Measurements from ENCODE around the gene C10orf71.

Gene C10orf71

DNA sequence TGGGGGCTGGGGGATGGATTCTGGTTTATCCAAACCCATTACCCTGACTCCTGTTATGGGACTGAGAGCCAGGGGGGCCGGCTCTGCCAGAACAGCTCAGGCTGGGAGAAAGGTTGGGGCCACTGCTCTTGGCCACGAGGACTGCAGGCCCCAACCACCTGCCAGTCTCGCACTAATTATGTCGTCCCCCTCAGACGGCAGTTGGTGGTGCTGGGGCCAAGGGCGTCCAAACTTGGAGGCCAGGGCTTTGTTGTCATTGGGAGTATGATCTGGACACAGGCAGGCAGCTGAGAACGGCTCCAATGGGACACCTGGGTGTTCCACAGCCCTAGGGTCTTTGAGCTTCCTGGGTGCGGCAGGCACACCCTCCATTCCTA is 62.2 kb downstream of the C10orf71 start:
- TF ChIP-seq EZH2 (optimal IDR thresholded peaks at IDR 0.05; ENCODE audit: low read depth, low read length), result no peak
- no peak for TF ChIP-seq EZH2phosphoT487 (IDR thresholded peaks at IDR 0.05; ENCODE audit: low read length)
- no peak for TF ChIP-seq CTCF (IDR thresholded peaks at IDR 0.05; ENCODE audit: low read length)
- DNase-seq, result no peak
- no peak overlapping the region for H3K4me2 ChIP-seq (ENCODE audit: low read depth, low read length)
- no peak overlapping the region for H2AFZ ChIP-seq (ENCODE audit: low read length)
- no peaks in the 10 kb centered on the region for H3K36me3 ChIP-seq (replicated peaks; ENCODE audit: insufficient read depth, low read length)
- no peaks in the 10 kb centered on the region for H3K9me2 ChIP-seq (replicated peaks; ENCODE audit: insufficient read depth, low read length)
- H3K27me3 ChIP-seq (replicated peaks; ENCODE audit: insufficient read depth, low read length), result no peaks in the 10 kb centered on the region
- no peaks in the 10 kb centered on the region for H3K4me1 ChIP-seq (ENCODE audit: low read length)
- H3K79me2 ChIP-seq (ENCODE audit: low read length), result no peaks in the 10 kb centered on the region
- no peaks in the 10 kb centered on the region for H3K9me3 ChIP-seq (replicated peaks; ENCODE audit: insufficient read depth, low read length)
- H3K4me3 ChIP-seq (ENCODE audit: low read length), result no peak overlapping the region
- no peaks in the 10 kb centered on the region for H4K20me1 ChIP-seq (ENCODE audit: insufficient read depth, low read length)
- H3K27ac ChIP-seq (ENCODE audit: low read length), result no peak overlapping the region
- H3K9ac ChIP-seq (ENCODE audit: low read length), result no peak overlapping the region
- H3F3A ChIP-seq (ENCODE audit: insufficient read depth, low read length), result no peaks in the 10 kb centered on the region

- Histone ChIP-seq H3K79me2 (ENCODE audit: low read length) (no peaks in the 10 kb centered on the region), H4K20me1 (ENCODE audit: insufficient read depth, low read length) (no peaks in the 10 kb centered on the region), H3K4me2 (ENCODE audit: low read depth, low read length) (no peak overlapping the region), H3F3A (ENCODE audit: insufficient read depth, low read length) (no peaks in the 10 kb centered on the region), H3K4me3 (ENCODE audit: low read length) (no peak overlapping the region), H3K27me3 (replicated peaks; ENCODE audit: insufficient read depth, low read length) (no peaks in the 10 kb centered on the region), H3K4me1 (ENCODE audit: low read length) (no peaks in the 10 kb centered on the region), H3K9me3 (replicated peaks; ENCODE audit: insufficient read depth, low read length) (no peaks in the 10 kb centered on the region), H3K9ac (ENCODE audit: low read length) (no peak overlapping the region), H3K36me3 (replicated peaks; ENCODE audit: insufficient read depth, low read length) (no peaks in the 10 kb centered on the region), H2AFZ (ENCODE audit: low read length) (no peak overlapping the region), H3K27ac (ENCODE audit: low read length) (no peak overlapping the region), H3K9me2 (replicated peaks; ENCODE audit: insufficient read depth, low read length) (no peaks in the 10 kb centered on the region)
- no peak for DNase-seq
- TF ChIP-seq EZH2phosphoT487 (IDR thresholded peaks at IDR 0.05; ENCODE audit: low read length) (no peak), CTCF (IDR thresholded peaks at IDR 0.05; ENCODE audit: low read length) (no peak), EZH2 (optimal IDR thresholded peaks at IDR 0.05; ENCODE audit: low read depth, low read length) (no peak)
Measured at GRCh38 chr10:49361735-49362568, 63.0 kb downstream of the C10orf71 start.

DNA sequence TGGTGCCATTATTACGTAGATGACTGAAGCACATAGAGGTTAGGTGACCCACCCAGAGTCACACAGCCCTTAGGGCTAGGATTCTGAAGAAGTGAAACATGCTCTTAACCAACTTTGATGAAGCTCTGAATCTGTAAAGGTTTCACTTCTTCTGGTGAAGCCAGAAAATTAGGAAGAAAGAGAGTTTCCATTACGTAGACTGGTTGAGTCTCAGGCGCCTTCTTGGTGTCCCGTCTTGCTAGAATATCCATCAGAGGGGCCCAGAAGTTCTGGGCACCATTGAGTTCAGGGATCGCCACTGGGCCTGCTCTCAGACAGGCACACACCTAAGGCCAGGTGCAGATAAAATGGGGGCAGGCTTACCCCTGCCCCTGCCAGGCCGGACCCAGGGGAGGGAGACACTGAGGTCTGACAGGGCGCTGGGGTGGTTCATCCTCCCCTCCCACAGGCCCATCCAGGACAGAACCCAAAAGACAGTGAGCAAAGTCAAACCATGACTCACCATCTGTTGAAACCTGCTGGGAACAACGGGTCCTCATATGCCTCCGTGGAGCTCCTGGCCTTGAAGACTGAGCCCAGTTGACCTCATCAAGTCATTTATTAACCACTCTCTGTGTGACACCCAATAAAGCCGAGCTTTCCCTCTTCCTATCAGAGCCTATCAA is 63.8 kb downstream of the C10orf71 start:
- no peaks in the 10 kb centered on the region for H3K27me3 ChIP-seq (replicated peaks; ENCODE audit: insufficient read depth, low read length)
- H3K9me2 ChIP-seq (replicated peaks; ENCODE audit: insufficient read depth, low read length), result no peaks in the 10 kb centered on the region
- no peak overlapping the region for H2AFZ ChIP-seq (ENCODE audit: low read length)
- no peaks in the 10 kb centered on the region for H3K4me1 ChIP-seq (ENCODE audit: low read length)
- no peak overlapping the region for H3K4me2 ChIP-seq (ENCODE audit: low read depth, low read length)
- no peak for DNase-seq
- no peaks in the 10 kb centered on the region for H3F3A ChIP-seq (ENCODE audit: insufficient read depth, low read length)
- H3K27ac ChIP-seq (ENCODE audit: low read length), result no peak overlapping the region
- H3K4me3 ChIP-seq (ENCODE audit: low read length), result no peak overlapping the region
- H3K79me2 ChIP-seq (ENCODE audit: low read length), result no peaks in the 10 kb centered on the region
- H3K9me3 ChIP-seq (replicated peaks; ENCODE audit: insufficient read depth, low read length), result no peaks in the 10 kb centered on the region
- TF ChIP-seq CTCF (IDR thresholded peaks at IDR 0.05; ENCODE audit: low read length), result no peak
- no peak for TF ChIP-seq EZH2phosphoT487 (IDR thresholded peaks at IDR 0.05; ENCODE audit: low read length)
- H3K9ac ChIP-seq (ENCODE audit: low read length), result no peak overlapping the region
- no peaks in the 10 kb centered on the region for H4K20me1 ChIP-seq (ENCODE audit: insufficient read depth, low read length)
- no peaks in the 10 kb centered on the region for H3K36me3 ChIP-seq (replicated peaks; ENCODE audit: insufficient read depth, low read length)
